Naive B cell (primary cell): ENCODE measurements around the gene NCK2. TPM values are rescaled to one million over a fixed set of nuclear protein-coding genes. Genes with fewer than 3 reads are reported as not detected.

Experiments
- ATAC-seq, 2 donors: fragments of 150-1000 bp; cut with Tn5 transposase; 2 replicates each; pipeline ENCODE4 v1.10.0; 2021; ENCODE audit warnings: low read depth in 2 of 2, mild to moderate bottlenecking in 2 of 2, moderate library complexity in 2 of 2
- DNase-seq: peaks from one replicate; pipeline ENCODE4 v3.0.0; 2022
- H3K27ac Mint-ChIP-seq, 6 donors: one replicate each; pipeline ENCODE4 v1.8.0; 2020 to 2022; ENCODE audit warnings: mild to moderate bottlenecking in 6 of 6, mixed read lengths in 6 of 6, moderate library complexity in 5 of 6, inconsistent platforms in 2 of 6
- H3K27me3 Mint-ChIP-seq, 3 donors: one replicate each; pipeline ENCODE4 v1.8.0; 2021 to 2022; ENCODE audit warnings: mixed read lengths in 3 of 3, mild to moderate bottlenecking in 1 of 3
- H3K36me3 Mint-ChIP-seq, 2 donors: one replicate each; pipeline ENCODE4 v1.8.0; 2020 to 2022; ENCODE audit warnings: mixed read lengths in 2 of 2, inconsistent platforms in 1 of 2, mild to moderate bottlenecking in 1 of 2
- H3K4me1 Mint-ChIP-seq, 3 donors: one replicate each; pipeline ENCODE4 v1.8.0; 2020 to 2022; ENCODE audit warnings: mixed read lengths in 3 of 3, inconsistent platforms in 1 of 3, mild to moderate bottlenecking in 1 of 3, moderate library complexity in 1 of 3
- H3K4me3 Mint-ChIP-seq, 8 donors: one replicate each; pipeline ENCODE4 v1.8.0; 2020 to 2022; ENCODE audit warnings: mild to moderate bottlenecking in 8 of 8, mixed read lengths in 8 of 8, moderate library complexity in 8 of 8, inconsistent platforms in 2 of 8
- H3K9me3 Mint-ChIP-seq, 7 donors: one replicate each; pipeline ENCODE4 v1.8.0; 2020 to 2022; ENCODE audit warnings: mixed read lengths in 7 of 7, mild to moderate bottlenecking in 5 of 7, inconsistent platforms in 2 of 7, moderate library complexity in 1 of 7
- polyA plus RNA-seq, 6 donors: library from polyadenylated mRNA; unstranded; fragments of 300-500 nt; fragmentation: Illumina TruSeq; gene quantifications; one replicate each; pipeline ENCODE4 v1.2.3, GENCODE V29; 2021; ENCODE audit warnings: low read depth in 6 of 6

Gene NCK2
- polyA plus RNA-seq, 6 donors from 2014 or later, result 70.7 to 108 (median 76.7) TPM

DNA sequence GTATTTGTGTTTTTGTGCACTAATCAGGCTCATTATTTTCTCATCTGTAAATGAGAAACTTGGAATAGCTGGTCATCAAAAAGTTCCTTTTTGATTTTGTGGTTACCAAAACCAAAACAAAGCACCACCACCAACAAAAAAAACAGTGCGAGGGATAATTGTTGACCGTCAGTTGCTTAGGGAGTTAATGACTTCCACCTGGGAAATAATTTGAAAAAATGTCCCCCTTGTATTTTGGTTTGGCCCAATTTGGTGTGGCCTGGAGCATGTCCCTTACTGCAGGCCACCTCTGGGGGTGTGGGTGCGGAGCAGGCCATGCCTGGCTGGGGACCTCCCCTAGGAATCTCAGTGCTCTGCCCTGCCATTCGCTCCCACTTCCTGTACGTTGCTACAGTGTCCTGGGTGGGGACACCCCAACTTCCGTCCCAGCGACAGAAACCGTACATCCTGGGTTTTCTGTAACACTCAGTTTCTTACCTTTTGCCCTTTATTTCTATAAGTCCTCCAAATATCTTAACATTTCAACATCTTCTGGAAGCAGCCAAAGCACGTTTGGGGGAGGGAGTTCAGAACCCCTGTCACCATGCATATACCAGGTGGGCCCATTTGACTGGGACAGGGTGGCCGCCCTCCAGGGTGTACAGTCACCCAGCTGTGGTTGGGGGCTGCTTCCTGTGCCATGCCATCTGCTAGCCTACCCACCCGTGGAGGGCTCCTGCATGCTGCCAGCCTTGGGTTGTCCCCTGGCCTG, 31.3 kb downstream of the NCK2 start:
- H3K27me3 Mint-ChIP-seq, result no peaks in the 10 kb centered on the region
- H3K4me3 Mint-ChIP-seq, result peak overlapping the region; percentile 48 to 89 (median 67)
- peaks cover 4 to 13% of the 10 kb centered on the region in 2 donors for H3K36me3 Mint-ChIP-seq
- ATAC-seq (peak; percentile 95 to 97), DNase-seq (peak; percentile 96)
- H3K4me1 Mint-ChIP-seq, result peaks cover 81 to 98% (median 85%) of the 10 kb centered on the region in 3 donors
- H3K9me3 Mint-ChIP-seq, result no peaks in the 10 kb centered on the region
- H3K27ac Mint-ChIP-seq, result peak overlapping the region; percentile 95 to 99 (median 98)

- DNase-seq (no peak), ATAC-seq (no peak)
- Mint-ChIP-seq H3K27ac (peak overlapping the region; percentile 95 to 99 (median 98)), H3K36me3 (peaks cover 4 to 19% of the 10 kb centered on the region in 2 donors), H3K9me3 (no peaks in the 10 kb centered on the region), H3K4me1 (peaks cover 86 to 99% (median 91%) of the 10 kb centered on the region in 3 donors), H3K4me3 (peak overlapping the region; percentile 48 to 89 (median 67)), H3K27me3 (no peaks in the 10 kb centered on the region)
These were observed 31.8 kb downstream of the NCK2 start for GRCh38 chr2:105776560-105776928.

- H3K27me3 Mint-ChIP-seq, result no peaks in the 10 kb centered on the region
- H3K36me3 Mint-ChIP-seq, result peaks cover 8 to 22% of the 10 kb centered on the region in 2 donors
- H3K4me1 Mint-ChIP-seq, result peaks cover 87 to 99% (median 96%) of the 10 kb centered on the region in 3 donors
- H3K4me3 Mint-ChIP-seq, result peak overlapping the region; percentile 48 to 89 (median 72)
- peak overlapping the region; percentile 95 to 99 (median 98) for H3K27ac Mint-ChIP-seq
- no peaks in the 10 kb centered on the region for H3K9me3 Mint-ChIP-seq
- DNase-seq, result no peak
- ATAC-seq, result no peak
These were observed 32.3 kb downstream of the NCK2 start for GRCh38 chr2:105777031-105777482.

GRCh38 chr2:105777506-105778055, 32.9 kb downstream of the NCK2 start:
- Mint-ChIP-seq H3K36me3 (peaks cover 8 to 27% of the 10 kb centered on the region in 2 donors), H3K4me1 (peaks cover 87 to 99% (median 96%) of the 10 kb centered on the region in 3 donors), H3K27ac (peak overlapping the region; percentile 95 to 99 (median 98)), H3K4me3 (peak overlapping the region; percentile 48 to 89 (median 72)), H3K27me3 (no peaks in the 10 kb centered on the region), H3K9me3 (no peaks in the 10 kb centered on the region)
- no peak for DNase-seq
- ATAC-seq, result no peak

DNA sequence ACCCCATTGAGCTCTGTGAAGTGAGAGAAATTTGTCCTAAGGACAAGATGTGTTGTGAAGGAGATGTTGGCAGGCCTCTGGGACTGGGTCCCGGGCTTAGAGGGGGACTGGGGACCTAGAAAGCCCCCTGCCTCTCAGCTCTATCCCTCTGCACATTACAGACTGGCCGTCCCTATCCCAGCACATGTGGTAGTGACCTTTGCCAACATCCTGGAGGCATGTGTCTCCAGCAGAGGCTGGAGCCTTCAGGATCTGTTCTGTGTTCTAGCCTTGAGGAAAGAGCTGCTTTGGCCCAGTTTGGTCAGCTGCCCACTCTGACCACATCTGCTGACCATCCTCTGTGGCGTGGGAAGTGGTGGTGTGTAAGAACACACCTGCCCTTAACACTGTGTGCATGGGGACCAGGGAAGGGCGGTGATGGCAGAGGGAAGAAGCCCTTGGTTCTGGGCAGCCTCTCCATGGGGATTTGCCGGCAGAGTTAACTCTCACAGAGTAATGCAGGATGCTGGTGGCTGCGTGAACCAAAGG, 33.4 kb downstream of the NCK2 start:
- H3K4me1 Mint-ChIP-seq, result peaks cover 82 to 99% (median 93%) of the 10 kb centered on the region in 3 donors
- peak overlapping the region; percentile 95 to 99 (median 98) for H3K27ac Mint-ChIP-seq
- peaks cover 7 to 25% of the 10 kb centered on the region in 2 donors for H3K36me3 Mint-ChIP-seq
- peak overlapping the region in 7 of 8 donors; percentile 19 to 89 (median 68) for H3K4me3 Mint-ChIP-seq
- H3K27me3 Mint-ChIP-seq, result no peaks in the 10 kb centered on the region
- no peaks in the 10 kb centered on the region for H3K9me3 Mint-ChIP-seq
- no peak for ATAC-seq
- DNase-seq, result no peak

- ATAC-seq, result no peak
- no peak for DNase-seq
- peak overlapping the region in 7 of 8 donors; percentile 29 to 80 (median 69) for H3K4me3 Mint-ChIP-seq
These were observed 34.7 kb downstream of the NCK2 start for GRCh38 chr2:105779394-105779793.

DNA sequence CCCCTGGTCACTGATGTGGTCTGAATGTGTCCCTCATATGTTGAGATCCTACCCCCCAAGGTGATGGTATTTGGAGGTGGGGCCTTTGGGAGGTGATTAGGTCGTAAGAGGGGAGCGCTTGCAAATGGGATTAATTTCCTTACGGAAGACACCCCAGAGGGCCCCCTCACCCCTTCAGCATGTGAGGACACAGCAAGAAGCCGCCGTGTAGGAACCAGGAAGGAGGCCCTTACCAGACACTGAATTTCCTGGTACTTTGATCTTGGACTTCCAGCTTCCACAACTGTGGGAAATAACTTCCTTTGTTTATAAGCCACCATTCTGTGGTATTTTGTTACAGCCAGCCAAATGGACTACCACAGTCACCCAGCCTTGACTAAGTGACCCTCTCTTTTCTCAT, 35.9 kb downstream of the NCK2 start:
- Mint-ChIP-seq H3K27ac (peak overlapping the region; percentile 16 to 98 (median 88)), H3K4me1 (peaks cover 64 to 99% (median 80%) of the 10 kb centered on the region in 3 donors), H3K4me3 (peak overlapping the region in 7 of 8 donors; percentile 31 to 75 (median 53)), H3K36me3 (peaks cover 4 to 21% of the 10 kb centered on the region in 2 donors), H3K9me3 (no peaks in the 10 kb centered on the region), H3K27me3 (no peaks in the 10 kb centered on the region)
- no peak for DNase-seq
- no peak for ATAC-seq

More at GRCh38 chr2:105779394-105779793, 34.7 kb downstream of the NCK2 start:
- no peaks in the 10 kb centered on the region for H3K27me3 Mint-ChIP-seq
- H3K27ac Mint-ChIP-seq, result peak overlapping the region; percentile 87 to 97 (median 95)
- peaks cover 72 to 99% (median 86%) of the 10 kb centered on the region in 3 donors for H3K4me1 Mint-ChIP-seq
- H3K36me3 Mint-ChIP-seq, result peaks cover 4 to 20% of the 10 kb centered on the region in 2 donors
- no peaks in the 10 kb centered on the region for H3K9me3 Mint-ChIP-seq

DNA sequence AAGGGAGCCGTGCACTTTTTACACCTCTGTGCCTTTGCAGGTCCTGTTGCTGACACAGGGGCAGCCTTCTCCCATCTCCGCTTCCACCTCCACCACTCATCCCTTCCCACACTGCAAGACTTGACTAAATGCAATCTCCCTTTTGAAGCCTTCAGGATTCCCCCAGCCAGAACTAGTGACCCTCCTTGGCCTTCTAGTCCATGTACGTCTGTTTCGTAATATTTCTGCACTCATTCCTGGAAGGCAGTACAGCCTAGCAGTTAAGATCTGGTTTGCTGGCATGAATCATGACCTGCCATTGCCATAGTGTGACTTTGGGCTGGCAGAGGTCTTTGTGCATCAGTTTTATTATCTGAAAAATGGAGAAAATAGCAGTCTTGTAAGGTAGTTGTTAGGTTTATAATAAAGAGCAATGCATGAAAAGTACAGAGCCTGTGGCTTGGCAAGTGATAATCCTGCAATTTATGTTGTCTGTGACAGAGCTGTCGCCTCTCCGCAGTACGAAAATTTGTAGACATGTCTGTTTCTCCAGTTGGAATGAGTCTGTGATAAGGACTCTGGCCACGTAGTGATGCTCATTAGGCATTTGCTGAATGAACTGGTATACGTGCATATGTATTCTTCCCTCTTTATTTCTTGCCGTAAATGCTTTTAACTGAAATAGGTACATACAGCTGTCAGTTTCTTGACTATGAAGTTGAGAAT, 36.7 kb downstream of the NCK2 start:
- peak overlapping the region; percentile 75 to 98 (median 84) for H3K27ac Mint-ChIP-seq
- peaks cover 4 to 28% of the 10 kb centered on the region in 2 donors for H3K36me3 Mint-ChIP-seq
- no peak for DNase-seq
- H3K4me1 Mint-ChIP-seq, result peaks cover 65 to 99% (median 80%) of the 10 kb centered on the region in 3 donors
- peak overlapping the region in 6 of 8 donors; percentile 27 to 73 (median 50) for H3K4me3 Mint-ChIP-seq
- no peaks in the 10 kb centered on the region for H3K27me3 Mint-ChIP-seq
- ATAC-seq, result no peak
- no peaks in the 10 kb centered on the region for H3K9me3 Mint-ChIP-seq

GRCh38 chr2:105782123-105782522, 37.4 kb downstream of the NCK2 start:
- no peak for DNase-seq
- Mint-ChIP-seq H3K9me3 (no peaks in the 10 kb centered on the region), H3K27ac (peak overlapping the region in 5 of 6 donors; percentile 39 to 98 (median 83)), H3K27me3 (no peaks in the 10 kb centered on the region), H3K4me1 (peaks cover 65 to 99% (median 80%) of the 10 kb centered on the region in 3 donors), H3K36me3 (peaks cover 4 to 28% of the 10 kb centered on the region in 2 donors), H3K4me3 (peak overlapping the region; percentile 27 to 80 (median 53))
- ATAC-seq, result no peak

- no peak for DNase-seq
- no peak for ATAC-seq
- H3K27ac Mint-ChIP-seq, result peak overlapping the region; percentile 58 to 98 (median 82)
- peaks cover 65 to 99% (median 80%) of the 10 kb centered on the region in 3 donors for H3K4me1 Mint-ChIP-seq
- peak overlapping the region in 5 of 8 donors; percentile 16 to 73 (median 46) for H3K4me3 Mint-ChIP-seq
- peaks cover 4 to 28% of the 10 kb centered on the region in 2 donors for H3K36me3 Mint-ChIP-seq
- no peaks in the 10 kb centered on the region for H3K27me3 Mint-ChIP-seq
- no peaks in the 10 kb centered on the region for H3K9me3 Mint-ChIP-seq
These were observed 37.9 kb downstream of the NCK2 start for GRCh38 chr2:105782646-105783045.

- H3K4me3 Mint-ChIP-seq, result no peak overlapping the region
- peaks cover 4 to 28% of the 10 kb centered on the region in 2 donors for H3K36me3 Mint-ChIP-seq
- no peak for DNase-seq
- no peaks in the 10 kb centered on the region for H3K27me3 Mint-ChIP-seq
- H3K27ac Mint-ChIP-seq, result peak overlapping the region in 4 of 6 donors; percentile 30 to 72 (median 53)
- no peak for ATAC-seq
- peaks cover 63 to 99% (median 80%) of the 10 kb centered on the region in 3 donors for H3K4me1 Mint-ChIP-seq
- H3K9me3 Mint-ChIP-seq, result no peaks in the 10 kb centered on the region
These were observed 38.5 kb downstream of the NCK2 start for GRCh38 chr2:105783151-105783738.

GRCh38 chr2:105783972-105784371, 39.3 kb downstream of the NCK2 start:
- Mint-ChIP-seq H3K27me3 (no peaks in the 10 kb centered on the region), H3K27ac (peak overlapping the region in 2 of 6 donors; percentile 56 to 91), H3K4me1 (peaks cover 63 to 98% (median 81%) of the 10 kb centered on the region in 3 donors), H3K9me3 (no peaks in the 10 kb centered on the region), H3K36me3 (peaks cover 4 to 28% of the 10 kb centered on the region in 2 donors), H3K4me3 (peak overlapping the region in 2 of 8 donors; percentile 15 to 16)
- ATAC-seq (no peak), DNase-seq (no peak)
